Measurements from ENCODE around the gene AHRR.
"Not testable (repeated sequence)": the region's sequence is repeated elsewhere in the genome, so short reads cannot be mapped to it uniquely, and the experiment has no call there.

AHRR gene

GRCh38 chr5:306011-306805, 15.3 kb upstream of the AHRR start:
- no peak for DNase-seq

GRCh38 chr5:307306-307705, 14.2 kb upstream of the AHRR start:
- no peak for DNase-seq

- DNase-seq, result no peak
Observed at GRCh38 chr5:307794-308579, 13.5 kb upstream of the AHRR start.

- DNase-seq, result no peak
Observed at GRCh38 chr5:308672-309271, 12.7 kb upstream of the AHRR start.

GRCh38 chr5:309831-310230, 11.7 kb upstream of the AHRR start:
- not testable (repeated sequence) for DNase-seq

- DNase-seq, result no peak
Observed at GRCh38 chr5:310516-310915, 11.0 kb upstream of the AHRR start.

- no peak for DNase-seq
Observed at GRCh38 chr5:310941-311434, 10.5 kb upstream of the AHRR start.

GRCh38 chr5:311963-312362, 9.6 kb upstream of the AHRR start:
- no peak for DNase-seq

- DNase-seq, result no peak
Observed at GRCh38 chr5:312845-313244, 8.7 kb upstream of the AHRR start.

- no peak for DNase-seq
Observed at GRCh38 chr5:313265-313664, 8.2 kb upstream of the AHRR start.

- DNase-seq, result no peak
Observed at GRCh38 chr5:313806-314376, 7.6 kb upstream of the AHRR start.

- no peak for DNase-seq
Observed at GRCh38 chr5:314676-315487, 6.6 kb upstream of the AHRR start.

GRCh38 chr5:315488-316209, 5.9 kb upstream of the AHRR start:
- no peak for DNase-seq

GRCh38 chr5:316210-317085, 5.1 kb upstream of the AHRR start:
- no peak for DNase-seq

- peak in 1 of 2 donors; percentile 3 for DNase-seq
Observed at GRCh38 chr5:317086-317811, 4.3 kb upstream of the AHRR start.

- no peak for DNase-seq
Observed at GRCh38 chr5:318341-318897, 3.1 kb upstream of the AHRR start.

GRCh38 chr5:318931-319601, 2.4 kb upstream of the AHRR start:
- DNase-seq, result no peak

- no peak for DNase-seq
Observed at GRCh38 chr5:320524-321229, 837 bp upstream of the AHRR start.

Data from hippocampal formation (tissue), 2 donors.